Liver (tissue), 9 donors: ENCODE data around the gene ACOXL. TPM values are rescaled to one million over a fixed set of nuclear protein-coding genes. Genes with fewer than 3 reads are reported as not detected.
A peak's percentile ranks its signal among the peaks of the same experiment; 100 is the strongest.

Experiments
- DNase-seq: peaks from one replicate; pipeline ENCODE4 v3.0.0-alpha.2; 2017; ENCODE audit warnings: low spot score
- H3K27ac ChIP-seq, 2 donors: one replicate each; pipeline ENCODE4 v1.7.0; 2013; ENCODE audit warnings: inconsistent platforms in 2 of 2, low read length in 2 of 2, control low read depth in 1 of 2, low read depth in 1 of 2, mild to moderate bottlenecking in 1 of 2
- H3K27me3 ChIP-seq, 4 donors: one replicate each; pipeline versions ENCODE4 v1.6.1 to v1.7.0; 2013; ENCODE audit warnings: low read length in 3 of 4, inconsistent platforms in 1 of 4, mild to moderate bottlenecking in 1 of 4, moderate library complexity in 1 of 4; ENCODE audit not compliant: control insufficient read depth in 4 of 4, insufficient read depth in 4 of 4
- H3K36me3 ChIP-seq, 4 donors: one replicate each; pipeline versions ENCODE4 v1.6.1 to v1.7.0; 2013; ENCODE audit warnings: low read length in 3 of 4, mild to moderate bottlenecking in 3 of 4, low read depth in 1 of 4, moderate library complexity in 1 of 4; ENCODE audit not compliant: control insufficient read depth in 4 of 4, insufficient read depth in 3 of 4
- H3K4me1 ChIP-seq, 4 donors: one replicate each; pipeline versions ENCODE4 v1.6.1 to v1.7.0; 2013; ENCODE audit warnings: low read length in 3 of 4, mild to moderate bottlenecking in 3 of 4, moderate library complexity in 1 of 4; ENCODE audit not compliant: control insufficient read depth in 4 of 4, insufficient read depth in 4 of 4
- H3K4me3 ChIP-seq, 3 donors: one replicate each; pipeline versions ENCODE4 v1.6.1 to v1.7.0; 2013; ENCODE audit warnings: low read length in 3 of 3, control low read depth in 1 of 3, low read depth in 1 of 3, mild to moderate bottlenecking in 1 of 3
- H3K9ac ChIP-seq, 2 donors: one replicate each; pipeline ENCODE4 v1.7.0; 2013; ENCODE audit warnings: low read length in 2 of 2, mild to moderate bottlenecking in 2 of 2, moderate library complexity in 2 of 2, control low read depth in 1 of 2, low read depth in 1 of 2
- H3K9me3 ChIP-seq, 4 donors: one replicate each; pipeline versions ENCODE4 v1.6.1 to v1.7.0; 2013; ENCODE audit warnings: low read length in 3 of 4; ENCODE audit not compliant: control insufficient read depth in 4 of 4
- ATF3 ChIP-seq: IDR thresholded peaks from 2 replicates; pipeline ENCODE4 v1.6.1; 2016; ENCODE audit warnings: antibody characterized with exemption
- CTCF ChIP-seq: fragments of 150-350 bp; IDR thresholded peaks from 2 replicates; pipeline ENCODE4 v1.5.1; 2017; ENCODE audit warnings: improper control_type of control experiment, low read depth, low read length; ENCODE audit not compliant: missing input control
- FOXA1 ChIP-seq: IDR thresholded peaks from 2 replicates; pipeline ENCODE4 v1.6.1; 2016; ENCODE audit warnings: antibody characterized with exemption
- FOXA2 ChIP-seq: IDR thresholded peaks from 2 replicates; pipeline ENCODE4 v1.6.1; 2016; ENCODE audit warnings: antibody characterized with exemption
- RAD21 ChIP-seq, 2 donors: IDR thresholded peaks; 2 replicates each; pipeline ENCODE4 v1.6.1; 2016; ENCODE audit warnings: antibody characterized with exemption in 2 of 2, mild to moderate bottlenecking in 2 of 2
- REST ChIP-seq: IDR thresholded peaks from 2 replicates; pipeline ENCODE4 v1.6.1; 2016; ENCODE audit warnings: antibody characterized with exemption, mild to moderate bottlenecking
- RXRA ChIP-seq, 2 donors: IDR thresholded peaks; 2 replicates each; pipeline ENCODE4 v1.6.1; 2017 to 2018; ENCODE audit warnings: antibody characterized with exemption in 2 of 2, mild to moderate bottlenecking in 1 of 2
- SP1 ChIP-seq: IDR thresholded peaks from 2 replicates; pipeline ENCODE4 v1.6.1; 2018; ENCODE audit warnings: antibody characterized with exemption, mild to moderate bottlenecking
- TAF1 ChIP-seq: conservative IDR thresholded peaks from 2 replicates; pipeline ENCODE4 v1.6.1; 2016; ENCODE audit warnings: antibody characterized with exemption, mild to moderate bottlenecking
- YY1 ChIP-seq: IDR thresholded peaks from 2 replicates; pipeline ENCODE4 v1.6.1; 2016; ENCODE audit warnings: antibody characterized with exemption, mild to moderate bottlenecking
- ZBTB33 ChIP-seq: IDR thresholded peaks from 2 replicates; pipeline ENCODE4 v1.6.1; 2016; ENCODE audit warnings: antibody characterized with exemption
- WGBS: extraction: QIAGEN DNeasy Blood & Tissue Kit; methylation state at CpG from one replicate; pipeline ENCODE4 v1.1.7; 2013; 5-methylcytosine and 5-hydroxymethylcytosine counted together
- polyA plus RNA-seq, 2 donors: library from polyadenylated mRNA; stranded (reverse) in 1 of 2; unstranded in 1 of 2; fragments of 200-250 nt in 1 of 2; fragments of >200 nt in 1 of 2; fragmentation: Nextera tagmentation in 1 of 2; extraction: Ambion mirVana in 1 of 2; gene quantifications; one replicate each; pipeline versions ENCODE4 v1.2.1 to v1.2.3, GENCODE V29; 2013 to 2015
- total RNA-seq, 2 donors: library from RNA; depleted of rRNA; stranded (reverse); fragments of >200 nt; gene quantifications; one replicate each; pipeline ENCODE4 v1.2.3, GENCODE V29; 2014
- donor health status: healthy.
- donor health status: healthy.
- donor health status: healthy.
- donor health status: healthy.
- donor health status: healthy.

ACOXL gene
- total and polyA plus RNA-seq, 4 donors: 0.07 TPM; not detected in 3

GRCh38 chr2:111120253-111121027, 388.1 kb downstream of the ACOXL start, which contains the start of gene BCL2L11:
BCL2L11 (plus strand) TSS chr2:111120914; CDS start chr2:111123746, 2,832 bp downstream.
- DNase-seq: peak; percentile 96
- H3K27me3 ChIP-seq: no peaks in the 10 kb centered on the region
- peaks cover 9 to 44% (median 31%) of the 10 kb centered on the region in 4 donors for H3K4me1 ChIP-seq

GRCh38 chr2:111121028-111121827, 388.9 kb downstream of the ACOXL start:
- Histone ChIP-seq H3K27ac (peak overlapping the region; percentile 89 to 93), H3K9me3 (peaks cover 0 to 5% (median 1%) of the 10 kb centered on the region in 4 donors), H3K4me3 (peak overlapping the region; percentile 90 to 94 (median 93)), H3K4me1 (peaks cover 9 to 49% (median 34%) of the 10 kb centered on the region in 4 donors), H3K36me3 (peaks cover 3 to 17% (median 15%) of the 10 kb centered on the region in 4 donors), H3K9ac (peak overlapping the region; percentile 78 to 84), H3K27me3 (no peaks in the 10 kb centered on the region)
- TF ChIP-seq ATF3: no peak
- TF ChIP-seq CTCF: no peak
- TF ChIP-seq FOXA1: no peak
- TF ChIP-seq RAD21 (IDR thresholded peaks at IDR 0.05): peak in 1 of 2 donors; percentile 9
- TF ChIP-seq ZBTB33: no peak
- no peak for TF ChIP-seq TAF1
- under 1% methylated on average over 80 of the region's 80 CpGs for WGBS
- DNase-seq: peak; percentile 66

More at GRCh38 chr2:111120253-111121027, 388.1 kb downstream of the ACOXL start, which contains the start of gene BCL2L11:
- Histone ChIP-seq H3K9ac (peak within 1 kb of the TSS; percentile 78 to 84), H3K9me3 (peaks cover 0 to 5% (median 1%) of the 10 kb centered on the region in 4 donors), H3K27ac (peak within 1 kb of the TSS; percentile 89 to 93), H3K4me3 (peak within 1 kb of the TSS; percentile 90 to 94 (median 93)), H3K36me3 (peaks cover 3 to 10% (median 8%) of the 10 kb centered on the region in 4 donors)
- TF ChIP-seq REST: peak; percentile 55
- TF ChIP-seq SP1: no peak
- peak; percentile 6 for TF ChIP-seq FOXA2
- peak; percentile 34 for TF ChIP-seq YY1
- TF ChIP-seq TAF1: peak; percentile 91
- no peak for TF ChIP-seq ZBTB33
- TF ChIP-seq RXRA (IDR thresholded peaks at IDR 0.05): peak in 1 of 2 donors; percentile 10
- under 1% methylated on average over 98 of the region's 98 CpGs for WGBS
